GM12878 (cell line): ENCODE results near the gene RASAL1. TPM values are rescaled to one million over a fixed set of nuclear protein-coding genes. Genes with fewer than 3 reads are reported as not detected.

Experiments
- ATF3 ChIP-seq: IDR thresholded peaks from 2 replicates; pipeline ENCODE4 v1.6.1; 2011; ENCODE audit warnings: low read depth, mild to moderate bottlenecking, low read length, moderate library complexity, borderline replicate concordance; ENCODE audit errors: extremely low read depth
- IKZF1 ChIP-seq: fragments of 450-650 bp; conservative IDR thresholded peaks from 2 replicates; pipeline ENCODE4 v1.6.1; 2017; ENCODE audit warnings: antibody characterized with exemption, mild to moderate bottlenecking
- LARP7 ChIP-seq: fragments of 450-650 bp; IDR thresholded peaks from 2 replicates; pipeline ENCODE4 v1.6.1; 2017; ENCODE audit warnings: mild to moderate bottlenecking
- MEF2B ChIP-seq: fragments of 450-650 bp; IDR thresholded peaks from 2 replicates; pipeline ENCODE4 v1.6.1; 2018; ENCODE audit warnings: mild to moderate bottlenecking, moderate library complexity; ENCODE audit not compliant: partially characterized antibody, poor library complexity, severe bottlenecking
- PKNOX1 ChIP-seq: fragments of 450-650 bp; IDR thresholded peaks from 2 replicates; pipeline ENCODE4 v1.6.1; 2016; ENCODE audit warnings: mild to moderate bottlenecking
- POLR2AphosphoS2 ChIP-seq: IDR thresholded peaks from 2 replicates; pipeline ENCODE4 v1.6.1; 2011; ENCODE audit warnings: low read depth, mild to moderate bottlenecking, low read length, improper control_type of control experiment, moderate library complexity
- POLR2AphosphoS5 ChIP-seq: IDR thresholded peaks from 2 replicates; pipeline ENCODE4 v1.6.1; 2011; ENCODE audit warnings: mild to moderate bottlenecking, low read length, inconsistent platforms
- SRF ChIP-seq, 2 experiments: IDR thresholded peaks; 2 replicates each; pipeline ENCODE4 v1.6.1; 2011; ENCODE audit warnings: low read depth in 2 of 2, low read length in 2 of 2, mild to moderate bottlenecking in 1 of 2, moderate library complexity in 1 of 2
- ZNF274 ChIP-seq: IDR thresholded peaks from one replicate; pipeline ENCODE4 v1.8.0; 2011; ENCODE audit not compliant: insufficient read length, insufficient read depth
- polyA plus RNA-seq, 11 experiments: library from polyadenylated mRNA; depleted of rRNA in 4 of 11; unstranded in 6 of 11; stranded (reverse) in 5 of 11; fragments of >200 nt; fragmentation: Nextera tagmentation in 4 of 11; fragmentation: Illumina TruSeq in 1 of 11; extraction: Ambion mirVana in 4 of 11; extraction: Trizol in 1 of 11; gene quantifications; 1 replicate in 1 of 11; 2 replicates in 10 of 11; pipeline versions ENCODE4 v1.2.1 to v1.2.3, GENCODE V29; 2011 to 2016; ENCODE audit warnings: inconsistent platforms in 2 of 11, missing spikeins in 2 of 11, low read depth in 1 of 11
- total RNA-seq, 4 experiments: library from RNA; depleted of rRNA in 3 of 4; stranded (reverse); fragments of >200 nt in 3 of 4; fragmentation: Illumina TruSeq in 1 of 4; extraction: Trizol in 1 of 4; gene quantifications; 2 replicates each; pipeline versions ENCODE4 v1.2.1 to v1.2.3, GENCODE V29; 2013 to 2021

The RASAL1 gene
- total and polyA plus RNA-seq, 10 of the 15 experiments (the other 5 are each of a cell fraction or from before 2014, with no cell fraction given): 0.12 to 1.0 (median 0.52) TPM; not detected in 6

GRCh38 chr12:113098441-113099028 is 37.0 kb downstream of the RASAL1 start (continued):
- peak; percentile 9 for TF ChIP-seq MEF2B
- peak; percentile 32; the same call in 1 of the 2 replicates for TF ChIP-seq POLR2AphosphoS2
- peak; percentile 56; the same call in 1 of the 2 replicates for TF ChIP-seq PKNOX1
- no peak for TF ChIP-seq SRF (IDR thresholded peaks at IDR 0.05; ENCODE audit: low read depth in 2 of 2, low read length in 2 of 2)
- TF ChIP-seq IKZF1: peak; percentile 68
- TF ChIP-seq ZNF274: no peak
- TF ChIP-seq ATF3: peak; percentile 15; the same call in 1 of the 2 replicates
- 0 out of 2 replicates have a peak, but pooled peaks have one; percentile 60 for TF ChIP-seq POLR2AphosphoS5
- TF ChIP-seq LARP7: 0 out of 2 replicates have a peak, but pooled peaks have one; percentile 28
